HG02759 (cell line): ENCODE results near the gene RND1.
A peak's percentile ranks its signal among the peaks of the same experiment; 100 is the strongest.
"Not testable (repeated sequence)": the region's sequence is repeated elsewhere in the genome, so short reads cannot be mapped to it uniquely, and the experiment has no call there.

Source experiments
- ATAC-seq: cut with Tn5 transposase; IDR thresholded peaks from one replicate; pipeline ENCODE4 v1.9.1; 2021; ENCODE audit warnings: mild to moderate bottlenecking, moderate library complexity; ENCODE audit not compliant: unreplicated experiment

RND1 gene

GRCh38 chr12:48865281-48866051, at the start of gene RND1:
TSS of gene RND1 (minus strand) at chr12:48865870. CDS start at chr12:48865767, 103 bp downstream.
- ATAC-seq: peak; percentile 94

GRCh38 chr12:48910196-48910595, 44.5 kb upstream of the RND1 start:
- ATAC-seq: no peak

- not testable (repeated sequence) for ATAC-seq
Measured at GRCh38 chr12:48909698-48910097, 44.0 kb upstream of the RND1 start.

GRCh38 chr12:48907245-48907644, 41.6 kb upstream of the RND1 start:
- ATAC-seq: no peak

GRCh38 chr12:48903982-48904411, 38.3 kb upstream of the RND1 start:
- peak; percentile 85 for ATAC-seq

GRCh38 chr12:48903363-48903981, 37.8 kb upstream of the RND1 start:
- ATAC-seq: no peak

- ATAC-seq: no peak
Measured at GRCh38 chr12:48901278-48901677, 35.6 kb upstream of the RND1 start.

GRCh38 chr12:48899651-48900050, 34.0 kb upstream of the RND1 start:
- no peak for ATAC-seq

GRCh38 chr12:48894271-48894670, 28.6 kb upstream of the RND1 start:
- ATAC-seq: no peak

- ATAC-seq: peak; percentile 75
Measured at GRCh38 chr12:48890657-48891418, 25.2 kb upstream of the RND1 start.

- ATAC-seq: no peak
Measured at GRCh38 chr12:48889679-48890078, 24.0 kb upstream of the RND1 start.

- no peak for ATAC-seq
Measured at GRCh38 chr12:48883305-48884161, 17.9 kb upstream of the RND1 start.

- no peak for ATAC-seq
Measured at GRCh38 chr12:48882972-48883304, 17.3 kb upstream of the RND1 start.

GRCh38 chr12:48882315-48882687, 16.6 kb upstream of the RND1 start:
- ATAC-seq: no peak

- no peak for ATAC-seq
Measured at GRCh38 chr12:48881686-48882314, 16.1 kb upstream of the RND1 start.

GRCh38 chr12:48880647-48881046, 15.0 kb upstream of the RND1 start:
- ATAC-seq: no peak

GRCh38 chr12:48878548-48878947, 12.9 kb upstream of the RND1 start:
- no peak for ATAC-seq

GRCh38 chr12:48875944-48876515, 10.4 kb upstream of the RND1 start:
- ATAC-seq: no peak

- ATAC-seq: not testable (repeated sequence)
Measured at GRCh38 chr12:48873534-48873933, 7.9 kb upstream of the RND1 start.

GRCh38 chr12:48873096-48873495, 7.4 kb upstream of the RND1 start:
- ATAC-seq: no peak
